ENCODE data around the gene MT1B. TPM values are rescaled to one million over a fixed set of nuclear protein-coding genes. Genes with fewer than 3 reads are reported as not detected.
"Not testable (repeated sequence)": the region's sequence is repeated elsewhere in the genome, so short reads cannot be mapped to it uniquely, and the experiment has no call there.

The MT1B gene
- total and polyA plus RNA-seq, 9 of the 15 experiments (the other 6 are each of a cell fraction or from before 2014, with no cell fraction given) = not detected

DNA sequence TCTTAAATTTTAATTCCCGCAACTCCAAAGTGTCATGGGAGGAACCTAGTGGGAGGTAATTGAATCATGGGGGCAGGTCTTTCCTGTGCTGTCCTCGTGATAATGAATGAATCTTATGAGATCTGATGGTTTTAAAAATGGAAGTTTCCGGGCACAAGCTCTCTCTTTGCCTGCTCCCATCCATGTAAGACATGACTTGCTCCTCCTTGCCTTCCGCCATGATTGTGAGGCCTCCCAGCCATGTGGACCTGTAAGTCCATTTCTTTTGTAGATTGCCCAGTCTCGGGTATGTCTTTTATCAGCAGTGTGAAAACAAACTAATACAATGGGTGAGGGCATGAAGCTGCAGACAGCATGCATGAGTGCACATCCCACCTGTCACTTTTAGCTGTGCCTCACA, 28.5 kb upstream of the MT1B start:
- H3K9me1 ChIP-seq (ENCODE audit: control insufficient read depth, insufficient read depth, low read length); BruUV-seq (replicated peaks); in situ Hi-C loops (cut with MboI); H3K36me3 ChIP-seq (ENCODE audit: control insufficient read depth, insufficient read depth, low read length); H3K4me1 ChIP-seq (replicated peaks in 1 of 2; ENCODE audit: control insufficient read depth in 2 of 2, insufficient read depth in 2 of 2, low read length in 2 of 2); DNase-seq (ENCODE audit: extremely low read depth in 1 of 4, low spot score in 3 of 4); H3K79me2 ChIP-seq (ENCODE audit: control insufficient read depth, insufficient read depth, low read length); intact Hi-C loops (cut with micrococcal nuclease); FAIRE-seq; H3K9ac ChIP-seq (ENCODE audit: insufficient read depth in 1 of 2, low read depth in 2 of 2, low read length in 2 of 2); H2AFZ ChIP-seq (ENCODE audit: low read depth, low read length); H3K27ac ChIP-seq (ENCODE audit: extremely low read depth, low read depth, low read length); H3K9me3 ChIP-seq (replicated peaks; ENCODE audit: control insufficient read depth, insufficient read depth, low read depth, low read length); ATAC-seq; H4K20me1 ChIP-seq (replicated peaks; ENCODE audit: control insufficient read depth, insufficient read depth, low read length); H3K4me2 ChIP-seq (ENCODE audit: insufficient read depth, low read length); H3K4me3 ChIP-seq; CTCF ChIA-PET (ENCODE audit: low intra/inter-chr PET ratio): not testable (repeated sequence)
- H3K27me3 ChIP-seq (ENCODE audit: control insufficient read depth in 2 of 2, insufficient read depth in 2 of 2, low read length in 2 of 2) = peaks cover 20 to 34% of the 10 kb centered on the region in 2 experiments
- 27% methylated on average over 5 of the region's 5 CpGs for WGBS (ENCODE audit: insufficient coverage, low coverage, missing lambda C conversion rate)
- TF ChIP-seq ZNF431 (CRISPR knock-in tag; IDR thresholded peaks at IDR 0.05) = peak; percentile 57; the same call in 1 of the 2 replicates
- POLR2A ChIA-PET = interaction anchor here (1.0 kb wide), 1 partner anchor 19 kb away, joined by 3 read pairs; no protein-coding TSS in a partner anchor

DNA sequence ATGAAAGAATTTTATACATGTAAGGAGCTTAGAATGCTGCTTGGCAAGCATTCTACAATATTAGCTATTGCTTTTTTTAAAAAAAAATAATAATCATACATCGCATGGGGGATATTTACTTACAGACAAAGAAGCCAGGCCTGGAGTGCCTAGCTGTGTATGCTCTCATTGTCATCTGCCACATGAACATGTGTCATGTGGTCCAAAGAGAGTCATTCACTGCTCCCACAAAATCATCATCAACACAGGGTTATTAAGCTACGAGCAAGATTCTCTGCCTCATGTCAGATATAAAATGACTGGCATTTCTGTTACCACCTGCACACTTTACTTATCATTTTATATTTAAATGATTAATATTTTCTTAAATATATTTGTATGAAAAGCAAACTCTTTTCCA, 28.0 kb upstream of the MT1B start:
- no TSS peak for BruUV-seq (replicated peaks)
- H2AFZ ChIP-seq (ENCODE audit: low read depth, low read length) = no peak overlapping the region
- no peak overlapping the region for H3K4me2 ChIP-seq (ENCODE audit: insufficient read depth, low read length)
- no peaks in the 10 kb centered on the region for H3K9me3 ChIP-seq (replicated peaks; ENCODE audit: control insufficient read depth, insufficient read depth, low read depth, low read length)
- no peak overlapping the region for H3K27ac ChIP-seq (ENCODE audit: extremely low read depth, low read depth, low read length)
- FAIRE-seq = no peak
- WGBS (ENCODE audit: insufficient coverage, low coverage, missing lambda C conversion rate) = 30% methylated on average over 2 of the region's 2 CpGs
- intact Hi-C loops (cut with micrococcal nuclease) (no loop called here), in situ Hi-C loops (cut with MboI) (no loop called here)
- no peaks in the 10 kb centered on the region for H4K20me1 ChIP-seq (replicated peaks; ENCODE audit: control insufficient read depth, insufficient read depth, low read length)
- H3K27me3 ChIP-seq (ENCODE audit: control insufficient read depth in 2 of 2, insufficient read depth in 2 of 2, low read length in 2 of 2) = peaks cover 19 to 29% of the 10 kb centered on the region in 2 experiments
- H3K4me1 ChIP-seq (replicated peaks in 1 of 2; ENCODE audit: control insufficient read depth in 2 of 2, insufficient read depth in 2 of 2, low read length in 2 of 2) = peaks cover 0 to 7% of the 10 kb centered on the region in 2 experiments; a peak in 2 of 5 replicates
- no peak for DNase-seq (ENCODE audit: extremely low read depth in 1 of 4, low spot score in 3 of 4)
- TF ChIP-seq NUFIP1 (IDR thresholded peaks at IDR 0.05; ENCODE audit: partially characterized antibody) (no peak), ZNF583 (CRISPR knock-in tag; IDR thresholded peaks at IDR 0.05) (no peak), SMARCB1 (IDR thresholded peaks at IDR 0.05; ENCODE audit: insufficient read length, low read depth) (no peak), TEAD4 (IDR thresholded peaks at IDR 0.05; ENCODE audit: low read length) (no peak), TEAD4 (CRISPR knock-in tag; IDR thresholded peaks at IDR 0.05; ENCODE audit: borderline replicate concordance) (no peak), ZSCAN29 (IDR thresholded peaks at IDR 0.05) (no peak), ZFP36 (IDR thresholded peaks at IDR 0.05; ENCODE audit: low read depth, low read length, partially characterized antibody) (no peak), ZNF263 (CRISPR knock-in tag; IDR thresholded peaks at IDR 0.05; ENCODE audit: borderline replicate concordance) (no peak), CHD4 (IDR thresholded peaks at IDR 0.05; ENCODE audit: insufficient read depth, insufficient replicate concordance, low read depth, low read length, poor library complexity, severe bottlenecking) (no peak), ZNF239 (CRISPR knock-in tag; IDR thresholded peaks at IDR 0.05) (no peak), ZNF133 (CRISPR knock-in tag; IDR thresholded peaks at IDR 0.05) (no peak)
- TF ChIP-seq, protein P1, sequence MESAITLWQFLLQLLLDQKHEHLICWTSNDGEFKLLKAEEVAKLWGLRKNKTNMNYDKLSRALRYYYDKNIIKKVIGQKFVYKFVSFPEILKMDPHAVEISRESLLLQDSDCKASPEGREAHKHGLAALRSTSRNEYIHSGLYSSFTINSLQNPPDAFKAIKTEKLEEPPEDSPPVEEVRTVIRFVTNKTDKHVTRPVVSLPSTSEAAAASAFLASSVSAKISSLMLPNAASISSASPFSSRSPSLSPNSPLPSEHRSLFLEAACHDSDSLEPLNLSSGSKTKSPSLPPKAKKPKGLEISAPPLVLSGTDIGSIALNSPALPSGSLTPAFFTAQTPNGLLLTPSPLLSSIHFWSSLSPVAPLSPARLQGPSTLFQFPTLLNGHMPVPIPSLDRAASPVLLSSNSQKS (CRISPR knock-in tag; IDR thresholded peaks at IDR 0.05) = no peak
- H3K79me2 ChIP-seq (ENCODE audit: control insufficient read depth, insufficient read depth, low read length) = no peaks in the 10 kb centered on the region
- no peak overlapping the region for H3K4me3 ChIP-seq
- ChIA-PET POLR2A (interaction anchor here (0.8 to 1.0 kb wide), 2 partner anchors 14 to 20 kb away, joined by 3 read pairs; no protein-coding TSS in a partner anchor), CTCF (ENCODE audit: low intra/inter-chr PET ratio) (no interaction called here)
- no peaks in the 10 kb centered on the region for H3K9me1 ChIP-seq (ENCODE audit: control insufficient read depth, insufficient read depth, low read length)
- ATAC-seq = no peak
- H3K9ac ChIP-seq (ENCODE audit: insufficient read depth in 1 of 2, low read depth in 2 of 2, low read length in 2 of 2) = no peak overlapping the region
- H3K36me3 ChIP-seq (ENCODE audit: control insufficient read depth, insufficient read depth, low read length) = no peaks in the 10 kb centered on the region
